HG03135 (cell line): ENCODE data around the gene MINK1.
A peak's percentile ranks its signal among the peaks of the same experiment; 100 is the strongest.
"Not testable (repeated sequence)": the region's sequence is repeated elsewhere in the genome, so short reads cannot be mapped to it uniquely, and the experiment has no call there.

ENCODE experiments used
- ATAC-seq: cut with Tn5 transposase; IDR thresholded peaks from one replicate; pipeline ENCODE4 v1.9.1; 2021; ENCODE audit warnings: mild to moderate bottlenecking, moderate library complexity; ENCODE audit not compliant: unreplicated experiment

MINK1 gene

DNA sequence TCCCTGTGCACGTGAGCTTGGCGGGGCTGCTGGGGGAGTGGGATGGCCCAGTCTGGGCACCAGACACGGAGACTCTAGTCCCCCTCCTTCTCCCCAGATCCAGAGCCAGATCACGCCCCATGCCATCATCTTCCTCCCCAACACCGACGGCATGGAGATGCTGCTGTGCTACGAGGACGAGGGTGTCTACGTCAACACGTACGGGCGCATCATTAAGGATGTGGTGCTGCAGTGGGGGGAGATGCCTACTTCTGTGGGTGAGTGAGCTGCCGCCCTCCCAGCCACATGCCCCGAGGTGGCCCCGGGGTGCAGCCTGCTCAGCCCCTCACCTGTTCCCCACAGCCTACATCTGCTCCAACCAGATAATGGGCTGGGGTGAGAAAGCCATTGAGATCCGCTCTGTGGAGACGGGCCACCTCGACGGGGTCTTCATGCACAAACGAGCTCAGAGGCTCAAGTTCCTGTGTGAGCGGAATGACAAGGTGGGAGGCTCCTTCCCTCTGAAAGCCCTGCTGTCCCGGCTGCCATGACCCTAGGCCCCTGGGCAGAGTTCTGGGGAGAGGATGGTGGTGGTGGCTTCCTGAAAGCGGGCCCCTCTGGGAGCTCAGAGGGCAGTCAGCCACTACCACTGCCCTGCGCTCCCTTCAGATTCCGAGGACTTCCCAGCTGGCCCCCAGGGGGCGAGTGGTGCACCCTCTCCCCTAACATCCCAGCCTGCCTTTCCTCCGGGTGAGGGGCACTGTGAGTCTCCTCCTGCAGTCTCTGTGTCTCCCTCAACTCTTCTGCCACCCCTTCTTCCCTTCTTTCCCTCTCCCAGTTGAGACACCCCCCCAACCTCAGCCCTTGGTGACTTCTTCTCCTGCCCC is 63.4 kb downstream of the MINK1 start:
- ATAC-seq, result no peak

DNA sequence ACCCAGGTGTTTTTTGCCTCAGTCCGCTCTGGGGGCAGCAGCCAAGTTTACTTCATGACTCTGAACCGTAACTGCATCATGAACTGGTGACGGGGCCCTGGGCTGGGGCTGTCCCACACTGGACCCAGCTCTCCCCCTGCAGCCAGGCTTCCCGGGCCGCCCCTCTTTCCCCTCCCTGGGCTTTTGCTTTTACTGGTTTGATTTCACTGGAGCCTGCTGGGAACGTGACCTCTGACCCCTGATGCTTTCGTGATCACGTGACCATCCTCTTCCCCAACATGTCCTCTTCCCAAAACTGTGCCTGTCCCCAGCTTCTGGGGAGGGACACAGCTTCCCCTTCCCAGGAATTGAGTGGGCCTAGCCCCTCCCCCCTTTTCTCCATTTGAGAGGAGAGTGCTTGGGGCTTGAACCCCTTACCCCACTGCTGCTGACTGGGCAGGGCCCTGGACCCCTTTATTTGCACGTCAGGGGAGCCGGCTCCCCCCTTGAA is 64.1 kb downstream of the MINK1 start:
- no peak for ATAC-seq

DNA sequence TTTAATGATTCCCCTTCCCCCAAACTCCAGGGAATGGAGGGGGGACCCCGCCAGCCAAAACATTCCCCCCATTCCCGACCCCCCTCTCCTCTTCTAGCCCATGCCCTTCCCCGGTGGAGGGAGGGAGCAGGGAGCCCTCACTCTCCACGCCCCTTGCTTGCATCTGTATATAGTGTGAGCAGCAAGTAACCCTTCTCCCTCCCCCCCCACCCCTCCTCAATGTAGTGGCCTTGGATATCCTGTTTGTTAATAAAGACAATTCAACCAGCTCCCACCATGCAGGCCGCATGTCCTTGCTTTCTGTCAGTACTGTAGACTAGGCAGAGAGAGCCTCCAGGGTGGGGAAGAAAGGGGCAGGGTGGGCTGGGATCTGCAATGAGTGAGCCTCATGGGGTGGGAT is 64.6 kb downstream of the MINK1 start:
- no peak for ATAC-seq

DNA sequence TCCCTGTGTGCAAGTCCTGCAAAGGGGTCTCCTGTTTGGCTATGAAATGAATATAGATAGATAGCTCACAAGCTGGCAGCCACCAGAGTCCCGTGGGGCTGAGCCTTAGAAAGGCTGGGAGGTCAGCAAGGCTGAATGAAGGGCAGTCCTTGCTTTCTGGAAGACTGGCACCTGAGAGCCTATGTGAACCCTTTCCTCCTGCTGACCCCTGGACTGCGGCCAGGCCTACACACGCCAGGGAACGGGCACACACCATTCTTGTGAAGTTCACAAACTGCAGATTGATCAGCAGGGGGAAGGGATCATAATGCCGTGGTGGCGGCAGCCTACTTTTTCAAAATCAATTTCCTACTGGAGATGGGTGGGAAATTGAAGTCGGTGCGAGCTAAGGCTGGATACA is 65.2 kb downstream of the MINK1 start:
- ATAC-seq, result no peak

DNA sequence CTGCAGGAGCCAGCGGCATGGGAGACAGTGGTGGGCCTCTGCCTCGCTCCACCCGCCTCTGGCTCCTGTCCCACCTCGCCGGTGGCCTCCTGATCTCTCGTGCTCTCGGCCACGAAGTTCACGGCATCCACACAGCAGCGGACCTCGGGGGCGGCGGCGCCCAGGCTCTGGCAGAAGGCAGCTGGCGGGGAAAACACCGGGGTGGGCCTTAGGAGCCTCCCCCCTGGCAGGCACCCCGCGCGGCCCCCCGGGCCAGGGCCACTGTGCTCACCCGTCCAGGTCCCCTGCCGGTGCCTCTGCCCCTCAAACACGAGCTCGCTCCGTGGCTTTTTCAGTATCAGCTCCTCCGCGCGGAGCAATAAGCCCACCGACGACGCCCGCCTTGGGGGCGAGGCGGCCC is 65.8 kb downstream of the MINK1 start:
- no peak for ATAC-seq

DNA sequence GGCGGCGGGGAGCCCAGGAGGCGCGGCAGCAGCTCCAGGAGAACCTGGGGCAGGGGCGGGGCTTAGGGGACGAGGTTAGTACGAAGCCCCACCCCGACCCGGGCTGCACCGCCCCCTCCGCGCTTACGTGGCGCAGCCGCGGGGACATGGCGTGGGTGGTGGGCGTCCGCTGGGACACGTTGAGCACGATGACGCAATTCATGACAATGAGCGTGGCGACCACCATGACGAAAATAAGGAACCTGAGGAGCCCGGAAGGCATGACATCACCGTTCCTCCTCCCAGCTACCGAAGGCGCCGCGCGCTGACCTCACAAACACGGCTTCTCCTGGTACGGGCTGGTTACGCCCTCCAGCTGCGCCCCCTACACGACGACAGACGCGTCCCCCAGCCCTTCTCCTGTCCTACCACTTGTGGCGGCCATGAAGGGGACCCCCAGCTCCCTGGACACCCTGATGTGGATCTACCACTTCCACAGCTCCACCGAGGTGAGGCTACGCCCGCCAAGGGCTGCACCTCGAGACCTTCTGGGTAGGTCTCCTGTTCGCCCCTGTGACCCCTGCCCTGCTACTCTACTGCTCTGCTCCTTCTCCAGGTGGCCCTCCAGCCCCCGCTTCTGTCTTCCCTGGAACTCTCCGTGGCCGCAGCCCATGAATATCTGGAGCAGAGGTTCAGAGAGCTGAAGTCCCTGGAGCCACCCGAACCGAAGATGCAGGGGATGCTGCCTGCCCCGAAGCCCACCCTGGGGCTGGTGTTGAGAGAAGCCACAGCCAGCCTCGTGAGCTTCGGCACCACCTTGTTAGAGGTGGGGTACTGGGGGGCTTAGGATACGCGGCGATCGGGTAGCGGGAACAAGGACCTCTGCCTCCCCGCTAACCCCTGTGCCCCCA is 66.4 kb downstream of the MINK1 start, which contains the start of gene C17orf107:
Gene C17orf107 (plus strand): TSS at position 196 of the 890 bp plus-strand sequence. CDS start 227 bp downstream, at position 423.
- no peak for ATAC-seq

DNA sequence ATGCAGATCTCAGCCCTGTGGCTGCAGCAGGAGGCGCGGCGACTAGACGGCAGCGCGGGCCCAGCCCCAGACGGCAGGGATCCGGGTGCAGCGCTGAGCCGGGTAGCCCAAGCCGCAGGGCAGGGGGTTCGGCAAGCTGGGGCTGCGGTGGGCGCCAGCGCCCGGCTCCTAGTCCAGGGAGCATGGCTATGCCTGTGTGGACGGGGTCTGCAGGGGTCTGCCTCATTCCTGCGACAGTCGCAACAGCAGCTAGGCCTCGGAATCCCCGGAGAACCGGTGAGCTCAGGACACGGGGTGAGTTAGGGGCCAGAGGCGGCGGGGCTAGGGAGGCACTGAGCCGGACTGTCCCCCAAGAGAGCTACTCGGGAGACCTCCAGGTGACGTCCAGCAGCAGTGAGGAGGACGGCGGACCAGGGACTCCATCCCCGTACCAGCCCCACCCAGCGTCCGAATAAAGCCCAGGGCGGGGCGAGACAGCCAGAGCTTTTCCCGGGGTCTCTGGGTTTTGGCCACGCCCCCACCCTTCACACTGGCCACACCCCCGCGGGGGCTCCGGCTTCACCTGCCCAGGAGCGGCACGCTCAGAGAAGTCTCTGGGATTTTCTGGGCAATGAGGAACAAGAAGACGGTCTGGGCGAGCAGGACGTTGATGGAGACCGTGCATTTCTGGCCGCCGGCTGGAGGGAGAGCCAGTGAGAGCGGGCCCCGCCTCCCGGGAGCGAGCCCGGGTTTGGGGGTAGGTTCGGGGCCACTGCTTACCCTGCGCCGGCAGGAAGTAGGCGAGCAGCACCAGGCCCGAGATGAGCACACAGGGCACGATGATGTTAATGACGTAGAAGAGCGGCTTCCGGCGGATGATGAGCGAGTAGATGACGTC is 67.3 kb downstream of the MINK1 start:
- no peak for ATAC-seq

DNA sequence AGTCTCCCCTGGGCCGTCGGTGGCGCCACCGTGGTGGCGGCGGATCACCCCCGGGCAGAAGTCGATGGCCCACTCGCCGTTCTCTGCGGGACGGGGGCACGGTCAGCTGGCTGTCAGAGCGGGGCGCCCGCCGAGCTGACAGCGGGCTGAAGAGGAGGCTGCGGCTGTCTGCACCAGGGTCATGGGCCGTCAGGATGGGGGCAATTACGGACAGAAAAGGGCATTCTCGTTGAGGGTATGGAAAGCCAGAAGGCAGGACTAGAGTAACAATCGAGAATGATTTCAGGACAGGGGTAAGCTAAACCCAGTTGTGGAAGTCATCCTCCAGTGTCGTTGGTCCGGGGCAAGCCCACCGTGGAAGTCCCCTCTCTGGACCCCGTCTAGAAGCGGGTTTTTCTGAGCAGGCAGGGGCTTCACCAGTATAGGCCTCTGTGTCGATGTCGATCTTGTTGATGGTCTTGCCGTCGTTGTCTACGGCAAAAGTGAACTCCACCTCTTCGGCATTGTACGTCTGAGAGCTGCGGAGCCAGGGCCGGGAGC is 68.0 kb downstream of the MINK1 start:
- ATAC-seq, result no peak

DNA sequence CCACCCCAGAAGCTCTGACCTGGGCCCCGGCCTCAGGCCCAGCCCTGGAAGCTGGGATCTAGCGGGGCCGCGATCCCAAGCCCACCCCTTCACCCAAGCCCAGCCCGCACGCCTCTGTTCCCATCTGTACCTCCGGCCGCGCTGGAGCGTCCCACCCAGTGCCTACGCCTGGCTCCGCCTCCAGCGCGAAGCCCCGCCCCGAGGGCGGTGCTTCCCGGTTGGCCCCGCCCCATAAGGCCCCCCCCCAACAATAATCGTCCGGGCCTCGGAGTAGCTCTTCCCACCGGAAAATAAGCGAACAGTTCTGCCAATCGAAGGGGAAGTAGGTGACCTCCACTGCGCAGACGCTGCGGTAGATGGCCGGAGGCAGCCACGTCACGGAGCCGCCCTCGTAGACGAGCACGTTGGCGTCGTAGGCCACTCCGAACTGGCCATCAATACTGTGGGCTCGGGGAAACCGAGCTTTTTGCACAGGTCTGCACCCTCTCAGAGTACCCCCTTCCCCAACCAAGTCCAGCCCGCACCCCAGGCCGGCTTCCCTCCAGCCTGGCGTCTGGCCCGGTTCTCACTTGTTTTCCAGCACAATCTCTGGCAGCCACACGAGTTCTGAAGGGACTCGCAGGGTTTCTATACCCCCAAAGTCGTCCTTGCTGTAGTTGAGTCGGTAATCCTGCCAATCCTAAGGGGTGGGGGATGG is 68.7 kb downstream of the MINK1 start:
- no peak for ATAC-seq

DNA sequence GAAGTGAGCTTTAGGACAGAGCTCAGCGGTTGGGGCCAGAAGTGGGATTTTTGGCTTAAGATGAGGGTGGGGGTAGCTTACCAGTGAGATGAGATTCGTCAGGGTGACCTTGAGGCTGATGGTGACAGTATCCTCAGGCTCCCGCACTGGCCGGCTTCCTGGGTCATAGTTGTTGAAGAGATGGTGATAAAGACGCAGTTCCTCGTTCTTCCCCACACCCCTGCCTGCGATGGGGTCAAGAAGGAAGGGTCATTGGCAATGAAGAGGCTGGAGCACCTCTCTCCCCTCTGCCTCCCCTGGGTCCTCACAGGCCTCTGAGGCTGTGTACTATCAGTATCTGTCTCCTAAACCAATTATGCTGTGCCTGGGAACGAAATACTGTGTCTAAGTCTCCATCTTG is 69.4 kb downstream of the MINK1 start:
- no peak for ATAC-seq

DNA sequence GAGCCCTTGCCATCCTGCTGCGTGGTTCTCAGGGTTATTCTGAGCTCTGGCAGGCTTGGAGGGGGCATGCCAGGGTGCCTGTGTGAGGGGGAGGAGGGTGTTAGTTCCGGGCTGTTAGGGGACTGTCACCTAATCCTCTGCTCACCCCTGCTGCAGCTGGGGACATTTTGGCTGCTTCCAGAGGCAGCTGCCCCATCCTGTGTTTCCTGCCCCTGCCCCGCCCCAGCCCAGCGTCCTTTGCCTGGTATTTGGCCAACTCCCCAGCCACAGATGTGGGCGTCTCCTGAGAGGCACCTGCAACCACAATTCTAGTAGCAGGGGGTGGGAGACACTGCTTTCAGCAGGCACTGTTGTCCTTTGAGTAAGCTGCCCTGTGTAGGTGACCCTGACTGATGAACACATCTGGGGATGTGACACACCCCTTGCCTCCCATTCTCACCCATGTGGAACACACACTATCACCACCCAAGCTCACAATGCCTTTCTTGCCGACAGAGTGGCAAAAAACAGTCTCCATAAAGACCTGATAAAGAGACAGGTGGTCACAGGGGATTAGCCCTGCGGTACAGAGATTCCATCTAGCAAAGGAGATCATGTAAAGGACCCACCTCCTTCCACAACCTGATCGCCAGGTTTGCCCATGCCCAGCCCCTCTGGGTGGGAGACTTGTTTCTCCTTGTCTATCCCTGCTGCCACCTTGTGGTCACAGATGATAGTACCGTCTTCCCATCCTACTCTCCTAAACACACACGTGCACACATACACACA is 70.1 kb downstream of the MINK1 start, which contains the start of gene CHRNE:
Gene CHRNE (minus strand): TSS at position 48 of the 768 bp plus-strand sequence. CDS start 35 bp downstream, at position 13.
- ATAC-seq, result no peak

DNA sequence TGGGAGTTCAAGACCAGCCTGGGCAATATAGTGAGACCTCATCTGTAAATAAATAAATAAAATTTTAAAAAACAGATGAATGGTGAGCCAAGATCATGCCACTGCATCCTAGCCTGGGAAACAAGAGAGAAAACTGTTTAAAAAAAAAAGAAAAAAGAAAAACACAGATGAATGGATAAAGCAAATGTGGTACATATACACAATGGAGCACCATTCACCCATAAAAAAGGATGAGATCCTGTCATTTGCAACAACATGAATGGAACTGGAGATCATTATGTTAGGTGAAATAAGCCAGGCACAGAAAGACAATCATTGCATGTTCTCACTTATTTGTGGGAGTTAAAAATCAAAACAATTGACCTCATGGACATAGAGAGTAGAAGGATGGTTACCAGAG is 73.5 kb downstream of the MINK1 start:
- not testable (repeated sequence) for ATAC-seq

DNA sequence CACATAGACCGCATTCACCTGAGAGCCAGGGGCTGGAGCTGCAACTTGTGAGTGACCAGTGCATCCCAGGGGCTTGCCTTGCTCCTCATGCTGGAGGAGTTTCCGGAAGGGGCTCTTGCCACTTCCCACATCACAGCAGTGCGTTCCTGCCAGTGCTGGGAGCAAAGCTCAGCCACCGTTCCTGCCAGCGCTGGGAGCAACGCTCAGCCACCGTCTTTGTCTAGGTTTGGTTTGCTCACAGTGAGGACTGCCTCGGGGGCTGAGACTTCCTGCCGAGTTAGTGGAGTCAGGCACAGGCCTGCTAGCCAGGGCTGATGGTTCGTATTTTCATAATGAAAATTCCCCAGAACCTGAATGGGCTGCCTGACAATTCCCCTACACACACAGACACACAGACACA is 75.2 kb downstream of the MINK1 start:
- no peak for ATAC-seq

DNA sequence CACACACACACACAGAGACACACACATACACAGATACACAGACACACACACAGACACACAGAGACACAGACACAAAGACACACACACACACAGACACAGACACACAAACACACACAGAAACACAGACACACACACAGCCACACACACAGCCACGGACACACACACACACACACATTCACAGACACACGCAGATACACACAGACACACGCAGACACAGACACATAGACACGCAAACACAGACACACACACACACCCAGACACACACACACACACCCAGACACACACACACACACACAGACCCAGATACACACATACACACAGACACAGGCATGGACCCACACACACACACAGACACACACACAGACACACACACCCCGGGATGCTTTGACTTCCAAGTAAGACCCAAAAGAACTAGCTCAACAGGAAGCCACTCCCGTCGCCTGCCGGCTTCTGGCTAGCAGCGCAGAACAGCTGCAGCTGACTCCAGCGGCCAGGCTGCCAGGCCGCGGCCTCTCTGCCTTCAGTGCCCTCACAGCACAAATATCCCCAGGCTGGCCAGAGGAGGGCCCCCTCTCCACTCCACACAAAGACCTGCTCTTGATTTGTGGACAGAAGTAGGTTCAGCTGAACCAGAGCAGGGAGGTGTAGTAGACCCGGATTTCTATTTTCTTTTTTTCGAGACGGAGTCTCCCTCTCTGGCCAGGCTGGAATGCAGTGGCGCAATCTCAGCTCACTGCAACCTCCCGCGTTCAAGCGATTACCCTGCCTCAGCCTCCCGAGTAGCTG is 75.8 kb downstream of the MINK1 start:
- ATAC-seq, result peak; percentile 66

DNA sequence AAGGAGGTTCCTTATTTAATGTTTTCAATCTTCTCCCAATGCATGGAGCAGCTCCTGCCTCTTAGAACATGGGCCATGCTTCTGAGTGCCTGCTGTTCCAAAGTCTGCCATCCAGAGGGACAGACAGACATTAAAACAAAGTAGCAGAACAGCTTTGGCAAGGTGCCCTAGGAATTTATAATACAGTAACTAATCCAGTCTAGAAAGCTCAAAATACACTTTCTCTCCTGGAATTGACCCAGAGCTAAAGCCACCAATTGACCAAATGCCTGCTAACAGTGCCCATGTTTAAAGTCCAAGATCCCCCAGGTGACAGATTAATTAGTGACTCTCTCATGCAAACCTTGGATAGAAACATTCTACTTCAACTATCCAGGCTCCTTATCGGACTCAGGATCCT is 80.9 kb downstream of the MINK1 start:
- ATAC-seq, result no peak

DNA sequence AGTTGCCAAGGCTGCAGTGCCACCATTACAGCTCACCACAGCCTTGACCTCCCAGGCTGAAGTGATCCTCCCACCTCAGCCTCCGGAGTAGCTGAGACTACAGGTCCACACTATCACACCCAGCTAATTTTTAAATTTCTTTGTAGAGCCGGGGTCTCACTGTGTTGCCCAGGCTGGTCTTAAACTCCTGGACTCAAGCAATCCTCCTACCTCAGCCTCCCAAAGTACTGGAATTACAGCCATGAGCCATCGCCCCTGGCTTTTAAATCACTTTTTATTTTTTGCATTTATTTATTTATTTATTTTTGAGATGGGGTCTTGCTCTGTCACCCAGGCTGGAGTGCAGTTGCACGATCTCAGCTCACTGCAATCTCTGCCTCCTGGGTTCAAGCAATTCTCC is 81.4 kb downstream of the MINK1 start:
- not testable (repeated sequence) for ATAC-seq

DNA sequence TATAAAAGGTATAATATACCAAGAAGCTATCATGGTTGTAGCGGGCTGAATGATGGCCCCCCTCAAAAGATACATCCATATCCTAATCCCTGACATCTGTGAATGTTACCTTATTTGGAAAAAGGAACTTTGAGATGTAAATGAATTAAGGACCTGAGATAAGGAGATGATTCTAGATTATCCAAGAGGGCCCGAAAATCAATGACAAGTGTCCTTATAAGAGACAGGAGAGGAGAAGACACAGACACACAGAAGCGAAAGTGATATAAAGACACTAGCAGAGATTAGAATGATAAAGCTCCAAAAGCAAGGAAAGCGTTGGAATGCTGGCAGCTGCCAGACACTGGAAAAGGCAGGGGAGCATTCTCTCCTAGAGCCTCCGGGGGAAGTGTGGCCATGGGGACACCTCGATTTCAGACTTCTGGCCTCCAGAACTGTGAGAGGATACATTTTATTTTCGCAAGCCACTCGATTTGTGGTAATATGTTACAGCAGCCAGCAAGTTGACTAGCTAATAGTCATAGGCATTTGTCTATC is 86.4 kb downstream of the MINK1 start:
- ATAC-seq, result no peak
